Mesodermal cell (in vitro differentiated cells): ENCODE data around the gene RAP1A.
"Not testable (repeated sequence)": the region's sequence is repeated elsewhere in the genome, so short reads cannot be mapped to it uniquely, and the experiment has no call there.

ENCODE experiments used
- H3K27ac ChIP-seq: 2 replicates; pipeline ENCODE4 v1.7.0; 2013; ENCODE audit warnings: mild to moderate bottlenecking, low read depth, low read length, moderate library complexity; ENCODE audit not compliant: severe bottlenecking
- H3K36me3 ChIP-seq: 2 replicates; pipeline ENCODE4 v1.7.1; 2013; ENCODE audit warnings: mild to moderate bottlenecking, low read length, moderate library complexity; ENCODE audit not compliant: control insufficient read depth, insufficient read depth
- H3K4me1 ChIP-seq: one replicate; pipeline ENCODE4 v1.7.1; 2013; ENCODE audit warnings: mild to moderate bottlenecking, low read length; ENCODE audit not compliant: insufficient read depth, control insufficient read depth, poor library complexity, severe bottlenecking
- H3K4me3 ChIP-seq: 2 replicates; pipeline ENCODE4 v1.7.0; 2013; ENCODE audit warnings: low read length, control low read depth, mild to moderate bottlenecking; ENCODE audit not compliant: insufficient read depth, poor library complexity, severe bottlenecking; ENCODE audit errors: extremely low read depth
- H3K9me3 ChIP-seq: 2 replicates; pipeline ENCODE4 v1.7.1; 2013; ENCODE audit warnings: mild to moderate bottlenecking, low read length, moderate library complexity; ENCODE audit not compliant: control insufficient read depth
- WGBS, 2 experiments: methylation state at CpG; one replicate each; pipeline ENCODE4 v1.1.5; 2013; ENCODE audit warnings: missing lambda C conversion rate in 2 of 2; ENCODE audit not compliant: insufficient coverage in 2 of 2; 5-methylcytosine and 5-hydroxymethylcytosine counted together

The RAP1A gene

GRCh38 chr1:111737216-111738132 is 117.9 kb downstream of the RAP1A start:
- WGBS, 2 experiments, result 34 to 55% methylated on average over 4 to 6 of the region's 8 CpGs
- H3K4me3 ChIP-seq, result peak overlapping the region; percentile 70
- peaks cover 34% of the 10 kb centered on the region for H3K4me1 ChIP-seq

GRCh38 chr1:111738133-111738435 is 118.5 kb downstream of the RAP1A start:
- no peaks in the 10 kb centered on the region for H3K9me3 ChIP-seq
- no peak overlapping the region for H3K27ac ChIP-seq
- H3K36me3 ChIP-seq, result peaks cover 5% of the 10 kb centered on the region
- peak overlapping the region; percentile 70 for H3K4me3 ChIP-seq
- WGBS, 2 experiments, result 2 to 8% methylated on average over 5 to 7 of the region's 9 CpGs
- H3K4me1 ChIP-seq, result peaks cover 39% of the 10 kb centered on the region

More at GRCh38 chr1:111737216-111738132, 117.9 kb downstream of the RAP1A start:
- Histone ChIP-seq H3K9me3 (no peaks in the 10 kb centered on the region), H3K36me3 (peaks cover 5% of the 10 kb centered on the region), H3K27ac (no peak overlapping the region)

GRCh38 chr1:111738436-111739193 is 119.0 kb downstream of the RAP1A start:
- Histone ChIP-seq H3K9me3 (no peaks in the 10 kb centered on the region), H3K4me3 (peak overlapping the region; percentile 70), H3K36me3 (peaks cover 5% of the 10 kb centered on the region), H3K27ac (no peak overlapping the region), H3K4me1 (peaks cover 41% of the 10 kb centered on the region)
- 0 to 1% methylated on average over 49 to 61 of the region's 61 CpGs for WGBS, 2 experiments

- peak within 1 kb of the TSS; percentile 70 for H3K4me3 ChIP-seq
- peaks cover 40% of the 10 kb centered on the region for H3K4me1 ChIP-seq
- peak within 1 kb of the TSS; percentile 86 for H3K27ac ChIP-seq
- H3K36me3 ChIP-seq, result peaks cover 5% of the 10 kb centered on the region
- H3K9me3 ChIP-seq, result no peaks in the 10 kb centered on the region
- 0 to 1% methylated on average over 41 to 56 of the region's 59 CpGs for WGBS, 2 experiments
Measured at GRCh38 chr1:111739194-111739924, 119.8 kb downstream of the RAP1A start, which contains the start of gene INKA2. Gene INKA2, minus strand, starts transcription at chr1:111739395. Its CDS starts 153 bp downstream, at chr1:111739242.

- H3K27ac ChIP-seq, result peak overlapping the region; percentile 86
- peaks cover 40% of the 10 kb centered on the region for H3K4me1 ChIP-seq
- H3K36me3 ChIP-seq, result peaks cover 3% of the 10 kb centered on the region
- no peaks in the 10 kb centered on the region for H3K9me3 ChIP-seq
- H3K4me3 ChIP-seq, result peak overlapping the region; percentile 70
- WGBS, 2 experiments, result 1 to 4% methylated on average over 39 to 49 of the region's 63 CpGs
Measured at GRCh38 chr1:111739925-111740765, 120.6 kb downstream of the RAP1A start.

- H3K27ac ChIP-seq, H3K36me3 ChIP-seq, H3K9me3 ChIP-seq, H3K4me3 ChIP-seq: not testable (repeated sequence)
- peaks cover 25% of the 10 kb centered on the region for H3K4me1 ChIP-seq
- 88 to 97% methylated on average over 9 to 11 of the region's 14 CpGs for WGBS, 2 experiments
Measured at GRCh38 chr1:111742292-111742691, 122.7 kb downstream of the RAP1A start.

GRCh38 chr1:111742938-111743549 is 123.5 kb downstream of the RAP1A start:
- 95 to 100% methylated on average over 2 of the region's 5 CpGs for WGBS, 2 experiments
- Histone ChIP-seq H3K4me1 (peaks cover 17% of the 10 kb centered on the region), H3K27ac (no peak overlapping the region), H3K9me3 (no peaks in the 10 kb centered on the region), H3K36me3 (no peaks in the 10 kb centered on the region), H3K4me3 (no peak overlapping the region)

GRCh38 chr1:111743679-111744101 is 124.1 kb downstream of the RAP1A start:
- Histone ChIP-seq H3K27ac (no peak overlapping the region), H3K4me1 (peaks cover 16% of the 10 kb centered on the region), H3K36me3 (no peaks in the 10 kb centered on the region), H3K9me3 (no peaks in the 10 kb centered on the region), H3K4me3 (no peak overlapping the region)
- WGBS, 2 experiments, result 71% methylated on average over 1 of the region's 3 CpGs; no CpG with 5 or more reads in 1 of the 2 experiments

- WGBS, 2 experiments, result 88 to 91% methylated on average over 1 to 2 of the region's 9 CpGs
Measured at GRCh38 chr1:111745675-111746613, 126.4 kb downstream of the RAP1A start.

More at GRCh38 chr1:111745675-111746613, 126.4 kb downstream of the RAP1A start:
- Histone ChIP-seq H3K36me3 (no peaks in the 10 kb centered on the region), H3K9me3 (no peaks in the 10 kb centered on the region), H3K4me3 (no peak overlapping the region), H3K4me1 (peaks cover 24% of the 10 kb centered on the region), H3K27ac (no peak overlapping the region)
